Astrocyte (in vitro differentiated cells and primary cell): ENCODE results near the gene UGT1A10. TPM values are rescaled to one million over a fixed set of nuclear protein-coding genes. Genes with fewer than 3 reads are reported as not detected.

Experiments
- DNase-seq: peaks from one replicate; pipeline ENCODE4 v3.0.0-alpha.2; 2010; ENCODE audit warnings: low read depth
- FAIRE-seq: peaks from 2 replicates; lab custom pipeline; 2011; peaks lifted over from hg19 to GRCh38; lab: Jason Lieb, UNC
- H2AFZ ChIP-seq: 2 replicates; pipeline ENCODE4 v1.6.0; 2012; ENCODE audit warnings: low read depth, low read length, inconsistent platforms
- H3K27ac ChIP-seq: 2 replicates; pipeline ENCODE4 v1.5.1; 2011; ENCODE audit warnings: low read depth, low read length, inconsistent platforms
- H3K27me3 ChIP-seq: 2 replicates; pipeline ENCODE4 v1.6.0; 2011; ENCODE audit warnings: low read length, inconsistent platforms; ENCODE audit not compliant: insufficient read depth
- H3K36me3 ChIP-seq: 2 replicates; pipeline ENCODE4 v1.5.1; 2011; ENCODE audit warnings: low read length, inconsistent platforms; ENCODE audit not compliant: insufficient read depth
- H3K4me1 ChIP-seq: 2 replicates; pipeline ENCODE4 v1.5.1; 2011; ENCODE audit warnings: low read length, inconsistent platforms; ENCODE audit not compliant: insufficient read depth
- H3K4me2 ChIP-seq: 2 replicates; pipeline ENCODE4 v1.6.0; 2012; ENCODE audit warnings: low read length, inconsistent platforms
- H3K4me3 ChIP-seq: 2 replicates; pipeline ENCODE4 v1.5.1; 2011; ENCODE audit warnings: low read depth, mild to moderate bottlenecking, low read length, inconsistent platforms; ENCODE audit not compliant: insufficient read depth
- H3K79me2 ChIP-seq: 2 replicates; pipeline ENCODE4 v1.6.0; 2012; ENCODE audit warnings: mild to moderate bottlenecking, low read length, inconsistent platforms; ENCODE audit not compliant: insufficient read depth
- H3K9ac ChIP-seq: 2 replicates; pipeline ENCODE4 v1.6.0; 2012; ENCODE audit warnings: mild to moderate bottlenecking, low read length, inconsistent platforms
- H3K9me3 ChIP-seq: 2 replicates; pipeline ENCODE4 v1.5.1; 2012; ENCODE audit warnings: low read depth, mild to moderate bottlenecking, low read length, inconsistent platforms; ENCODE audit not compliant: insufficient read depth
- H4K20me1 ChIP-seq: 2 replicates; pipeline ENCODE4 v1.6.0; 2012; ENCODE audit warnings: low read length, inconsistent platforms; ENCODE audit not compliant: insufficient read depth
- H3K27ac Mint-ChIP-seq: one replicate; pipeline ENCODE4 v1.8.0; 2021; ENCODE audit warnings: mild to moderate bottlenecking, mixed read lengths; ENCODE audit not compliant: unreplicated experiment
- H3K27me3 Mint-ChIP-seq: one replicate; pipeline ENCODE4 v1.8.0; 2021; ENCODE audit warnings: low read depth, mixed read lengths; ENCODE audit not compliant: unreplicated experiment
- H3K36me3 Mint-ChIP-seq: one replicate; pipeline ENCODE4 v1.8.0; 2021; ENCODE audit warnings: low read depth, mixed read lengths; ENCODE audit not compliant: unreplicated experiment
- H3K4me1 Mint-ChIP-seq: one replicate; pipeline ENCODE4 v1.8.0; 2021; ENCODE audit warnings: low read depth, mixed read lengths; ENCODE audit not compliant: unreplicated experiment
- H3K4me3 Mint-ChIP-seq: one replicate; pipeline ENCODE4 v1.8.0; 2021; ENCODE audit warnings: mild to moderate bottlenecking, moderate library complexity, mixed read lengths; ENCODE audit not compliant: unreplicated experiment
- H3K9me3 Mint-ChIP-seq: one replicate; pipeline ENCODE4 v1.8.0; 2021; ENCODE audit warnings: mild to moderate bottlenecking, mixed read lengths; ENCODE audit not compliant: unreplicated experiment
- CTCF ChIP-seq: IDR thresholded peaks from 2 replicates; pipeline ENCODE4 v1.5.1; 2011; ENCODE audit warnings: low read depth, mild to moderate bottlenecking, inconsistent platforms, low read length, moderate library complexity; ENCODE audit not compliant: insufficient read depth
- EZH2 ChIP-seq: IDR thresholded peaks from 2 replicates; pipeline ENCODE4 v1.6.1; 2012; ENCODE audit warnings: mild to moderate bottlenecking, low read length, inconsistent platforms; ENCODE audit not compliant: insufficient read depth
- total RNA-seq: library from RNA; stranded (reverse); gene quantifications from 2 replicates; pipeline ENCODE4 v1.2.1, GENCODE V29; 2021

Gene UGT1A10
- total RNA-seq, 1 donor from 2014 or later = not detected

DNA sequence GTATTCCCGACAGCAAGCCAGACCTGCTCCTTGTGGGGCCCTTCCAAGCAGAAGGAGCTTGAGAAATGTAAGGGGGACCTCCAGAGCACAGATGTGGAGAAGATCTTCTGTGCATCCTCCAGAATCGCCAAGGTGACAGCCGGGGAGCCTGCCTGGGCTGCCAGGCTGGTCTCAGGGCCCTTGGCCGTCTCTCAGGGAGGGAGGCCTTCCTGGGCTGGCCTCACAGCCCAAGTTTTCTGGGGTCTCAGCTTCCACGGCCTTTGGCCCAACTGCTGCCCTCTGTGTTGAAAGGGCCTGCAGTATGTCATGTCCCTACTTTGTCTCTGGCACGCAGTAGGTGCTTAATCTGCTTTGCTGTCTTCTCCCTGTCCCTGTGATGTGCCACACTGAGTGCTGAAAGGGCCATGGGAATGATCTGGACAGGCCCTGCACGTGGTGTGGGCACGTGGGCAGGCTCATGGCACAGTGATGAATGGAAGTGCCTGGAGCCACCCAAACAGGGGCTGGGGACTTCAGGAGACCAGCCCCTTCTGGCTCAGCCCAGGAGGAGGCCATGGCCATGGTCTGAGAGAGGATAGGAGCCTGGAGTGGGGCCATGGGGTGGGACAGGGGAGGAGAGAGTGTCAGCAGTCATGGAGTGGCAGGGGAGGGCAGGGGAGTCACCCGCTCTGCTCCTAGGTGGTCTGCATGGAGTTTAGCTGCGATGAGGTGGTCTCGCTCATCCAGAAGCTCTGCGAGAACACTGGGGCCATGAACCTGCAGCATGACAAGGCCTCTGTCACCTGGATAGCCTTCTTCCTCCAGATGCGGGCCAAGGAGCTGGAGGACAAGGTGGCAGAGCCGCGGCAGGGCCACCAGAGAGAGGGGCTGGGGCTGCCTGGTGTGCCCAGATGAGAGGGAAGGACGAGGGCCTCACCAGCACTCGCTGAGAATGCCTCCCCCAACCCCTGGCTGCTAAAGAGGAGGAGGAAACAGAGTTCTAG lies 182.7 kb downstream of the UGT1A10 start:
- no peak overlapping the region for H2AFZ ChIP-seq
- no peaks in the 10 kb centered on the region for H3K79me2 ChIP-seq
- no peak overlapping the region for H3K27ac ChIP-seq
- DNase-seq = no peak
- peaks cover 23% of the 10 kb centered on the region for H3K27me3 Mint-ChIP-seq
- TF ChIP-seq EZH2 = no peak
- H3K4me1 ChIP-seq = no peaks in the 10 kb centered on the region
- no peaks in the 10 kb centered on the region for H3K4me1 Mint-ChIP-seq
- H3K27ac Mint-ChIP-seq = no peak overlapping the region
- H3K27me3 ChIP-seq = no peaks in the 10 kb centered on the region
- H3K4me3 Mint-ChIP-seq = no peak overlapping the region
- no peaks in the 10 kb centered on the region for H3K9me3 ChIP-seq
- H3K4me3 ChIP-seq = no peak overlapping the region
- H3K4me2 ChIP-seq = no peak overlapping the region
- no peak overlapping the region for H3K9ac ChIP-seq
- no peaks in the 10 kb centered on the region for H4K20me1 ChIP-seq
- no peaks in the 10 kb centered on the region for H3K36me3 ChIP-seq
- H3K36me3 Mint-ChIP-seq = no peaks in the 10 kb centered on the region
- no peaks in the 10 kb centered on the region for H3K9me3 Mint-ChIP-seq
- FAIRE-seq = no peak

DNA sequence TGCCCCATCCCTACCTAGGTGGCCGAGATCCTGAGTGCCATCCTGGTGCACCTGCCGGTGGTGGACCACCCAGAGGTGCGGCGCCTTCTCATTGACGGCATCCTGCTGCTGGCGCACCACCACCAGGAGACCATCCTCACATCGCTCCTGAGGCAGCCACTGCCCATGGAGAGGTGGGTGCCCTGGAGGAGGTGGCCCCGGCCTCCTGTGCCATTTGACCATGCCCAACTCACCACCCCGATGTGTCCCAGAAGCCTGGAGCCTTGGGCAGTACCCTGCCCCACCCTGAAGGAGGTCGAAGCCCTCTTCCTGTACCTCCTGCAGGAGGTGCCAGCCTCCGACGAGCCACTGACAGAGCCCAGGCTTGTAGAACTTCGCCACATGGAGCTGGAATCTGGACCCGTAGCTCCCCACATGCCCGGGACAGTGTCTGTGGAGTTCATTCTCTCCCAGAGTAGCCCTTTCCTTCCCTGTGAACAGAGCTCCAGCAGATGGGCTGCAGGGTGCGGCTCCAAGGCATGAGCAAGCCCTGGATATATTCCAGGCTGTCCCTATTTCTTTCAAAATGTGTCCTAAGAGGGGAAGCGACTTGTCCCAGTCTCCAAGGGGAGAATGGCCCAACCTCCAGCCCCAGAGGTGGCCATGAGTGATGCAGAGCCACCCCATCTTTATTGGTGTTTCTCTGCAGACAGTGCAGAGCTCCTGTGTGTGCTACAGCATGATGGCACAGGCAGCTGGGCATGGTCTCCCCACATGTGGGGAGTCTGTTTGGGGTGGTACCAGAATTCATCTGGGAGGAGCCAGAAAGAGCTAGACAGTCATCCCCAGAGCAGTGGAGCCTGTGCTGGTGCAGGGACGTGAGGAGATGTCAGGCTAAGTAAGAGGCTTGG lies 183.9 kb downstream of the UGT1A10 start:
- no peaks in the 10 kb centered on the region for H3K27me3 ChIP-seq
- Mint-ChIP-seq H3K36me3 (no peaks in the 10 kb centered on the region), H3K4me1 (no peaks in the 10 kb centered on the region), H3K9me3 (no peaks in the 10 kb centered on the region), H3K27ac (no peak overlapping the region), H3K27me3 (peaks cover 22% of the 10 kb centered on the region), H3K4me3 (no peak overlapping the region)
- no peaks in the 10 kb centered on the region for H4K20me1 ChIP-seq
- TF ChIP-seq EZH2 (no peak), CTCF (no peak)
- no peak for DNase-seq
- H3K9ac ChIP-seq = no peak overlapping the region
- no peak overlapping the region for H2AFZ ChIP-seq
- no peaks in the 10 kb centered on the region for H3K4me1 ChIP-seq
- no peaks in the 10 kb centered on the region for H3K79me2 ChIP-seq
- H3K4me2 ChIP-seq = no peak overlapping the region
- no peak overlapping the region for H3K27ac ChIP-seq
- H3K36me3 ChIP-seq = no peaks in the 10 kb centered on the region
- H3K4me3 ChIP-seq = no peak overlapping the region
- no peak for FAIRE-seq
- no peaks in the 10 kb centered on the region for H3K9me3 ChIP-seq

- Histone ChIP-seq H3K27me3 (no peaks in the 10 kb centered on the region), H3K4me2 (no peak overlapping the region), H3K9me3 (no peaks in the 10 kb centered on the region), H3K4me3 (no peak overlapping the region), H3K9ac (no peak overlapping the region), H3K79me2 (no peaks in the 10 kb centered on the region), H3K27ac (no peak overlapping the region), H4K20me1 (no peaks in the 10 kb centered on the region), H2AFZ (no peak overlapping the region), H3K4me1 (no peaks in the 10 kb centered on the region), H3K36me3 (no peaks in the 10 kb centered on the region)
- Mint-ChIP-seq H3K36me3 (no peaks in the 10 kb centered on the region), H3K27me3 (peaks cover 22% of the 10 kb centered on the region), H3K4me1 (no peaks in the 10 kb centered on the region), H3K9me3 (no peaks in the 10 kb centered on the region), H3K27ac (no peak overlapping the region), H3K4me3 (no peak overlapping the region)
- DNase-seq (no peak), FAIRE-seq (no peak)
- no peak for TF ChIP-seq CTCF
- no peak for TF ChIP-seq EZH2
These were observed 184.5 kb downstream of the UGT1A10 start for GRCh38 chr2:233820774-233821105.
